Measurements from ENCODE around the gene MORN1. TPM values are rescaled to one million over a fixed set of nuclear protein-coding genes. Genes with fewer than 3 reads are reported as not detected.

Gene MORN1
- total and polyA plus RNA-seq, 9 of the 15 experiments (the other 6 are each of a cell fraction or from before 2014, with no cell fraction given), result 0.24 to 9.3 (median 4.2) TPM

DNA sequence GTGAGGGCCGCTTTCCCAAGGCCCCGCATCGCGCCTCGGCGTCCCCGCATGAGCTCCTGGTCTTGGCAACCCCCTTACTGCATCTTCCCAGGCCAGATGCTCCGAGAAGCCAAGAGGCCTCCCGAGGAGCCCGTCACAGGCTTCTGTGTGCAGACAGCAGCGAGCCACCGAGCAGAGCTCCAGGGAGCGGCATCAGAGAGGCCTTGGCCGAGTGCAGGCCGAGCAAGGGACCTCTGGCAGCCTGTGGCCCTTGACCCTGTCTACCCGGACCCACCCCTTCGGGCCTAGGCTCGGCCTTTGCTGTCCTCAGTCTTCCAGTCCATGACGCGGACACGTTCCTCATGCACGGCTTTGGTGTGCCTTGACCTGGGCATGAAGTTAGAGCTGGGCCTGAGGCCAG lies 63.5 kb downstream of the MORN1 start:
- H3K27ac ChIP-seq (ENCODE audit: extremely low read depth, low read depth, low read length), result no peak overlapping the region
- H3K4me1 ChIP-seq (replicated peaks in 1 of 2; ENCODE audit: control insufficient read depth in 2 of 2, insufficient read depth in 2 of 2, low read length in 2 of 2), result peaks cover 0 to 69% of the 10 kb centered on the region in 2 experiments; a peak in 2 of 5 replicates
- ChIA-PET POLR2A (no interaction called here), CTCF (ENCODE audit: low intra/inter-chr PET ratio) (no interaction called here)
- H3K9me3 ChIP-seq (replicated peaks; ENCODE audit: control insufficient read depth, insufficient read depth, low read depth, low read length), result no peaks in the 10 kb centered on the region
- no peaks in the 10 kb centered on the region for H3K79me2 ChIP-seq (ENCODE audit: control insufficient read depth, insufficient read depth, low read length)
- BruUV-seq (replicated peaks), result no TSS peak
- no peaks in the 10 kb centered on the region for H3K9me1 ChIP-seq (ENCODE audit: control insufficient read depth, insufficient read depth, low read length)
- peak overlapping the region in 1 of 2 experiments; percentile 64; a peak in 2 of 4 replicates for H3K9ac ChIP-seq (ENCODE audit: insufficient read depth in 1 of 2, low read depth in 2 of 2, low read length in 2 of 2)
- TF ChIP-seq CTBP1 (IDR thresholded peaks at IDR 0.05; ENCODE audit: borderline replicate concordance), result no peak
- TF ChIP-seq CEBPB (tag; IDR thresholded peaks at IDR 0.05), result no peak
- TF ChIP-seq PCBP2 (IDR thresholded peaks at IDR 0.05; ENCODE audit: low read depth, low read length, poor library complexity, severe bottlenecking), result no peak
- no peak for TF ChIP-seq ZNF282 (CRISPR knock-in tag; IDR thresholded peaks at IDR 0.05)
- no peak for TF ChIP-seq SMAD2 (IDR thresholded peaks at IDR 0.05; ENCODE audit: low read depth, low read length)
- TF ChIP-seq, protein P1, sequence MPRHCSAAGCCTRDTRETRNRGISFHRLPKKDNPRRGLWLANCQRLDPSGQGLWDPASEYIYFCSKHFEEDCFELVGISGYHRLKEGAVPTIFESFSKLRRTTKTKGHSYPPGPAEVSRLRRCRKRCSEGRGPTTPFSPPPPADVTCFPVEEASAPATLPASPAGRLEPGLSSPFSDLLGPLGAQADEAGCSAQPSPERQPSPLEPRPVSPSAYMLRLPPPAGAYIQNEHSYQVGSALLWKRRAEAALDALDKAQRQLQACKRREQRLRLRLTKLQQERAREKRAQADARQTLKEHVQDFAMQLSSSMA (CRISPR knock-in tag; IDR thresholded peaks at IDR 0.05), result no peak
- no peak for TF ChIP-seq ELF4 (CRISPR knock-in tag; IDR thresholded peaks at IDR 0.05)
- TF ChIP-seq, protein P2, sequence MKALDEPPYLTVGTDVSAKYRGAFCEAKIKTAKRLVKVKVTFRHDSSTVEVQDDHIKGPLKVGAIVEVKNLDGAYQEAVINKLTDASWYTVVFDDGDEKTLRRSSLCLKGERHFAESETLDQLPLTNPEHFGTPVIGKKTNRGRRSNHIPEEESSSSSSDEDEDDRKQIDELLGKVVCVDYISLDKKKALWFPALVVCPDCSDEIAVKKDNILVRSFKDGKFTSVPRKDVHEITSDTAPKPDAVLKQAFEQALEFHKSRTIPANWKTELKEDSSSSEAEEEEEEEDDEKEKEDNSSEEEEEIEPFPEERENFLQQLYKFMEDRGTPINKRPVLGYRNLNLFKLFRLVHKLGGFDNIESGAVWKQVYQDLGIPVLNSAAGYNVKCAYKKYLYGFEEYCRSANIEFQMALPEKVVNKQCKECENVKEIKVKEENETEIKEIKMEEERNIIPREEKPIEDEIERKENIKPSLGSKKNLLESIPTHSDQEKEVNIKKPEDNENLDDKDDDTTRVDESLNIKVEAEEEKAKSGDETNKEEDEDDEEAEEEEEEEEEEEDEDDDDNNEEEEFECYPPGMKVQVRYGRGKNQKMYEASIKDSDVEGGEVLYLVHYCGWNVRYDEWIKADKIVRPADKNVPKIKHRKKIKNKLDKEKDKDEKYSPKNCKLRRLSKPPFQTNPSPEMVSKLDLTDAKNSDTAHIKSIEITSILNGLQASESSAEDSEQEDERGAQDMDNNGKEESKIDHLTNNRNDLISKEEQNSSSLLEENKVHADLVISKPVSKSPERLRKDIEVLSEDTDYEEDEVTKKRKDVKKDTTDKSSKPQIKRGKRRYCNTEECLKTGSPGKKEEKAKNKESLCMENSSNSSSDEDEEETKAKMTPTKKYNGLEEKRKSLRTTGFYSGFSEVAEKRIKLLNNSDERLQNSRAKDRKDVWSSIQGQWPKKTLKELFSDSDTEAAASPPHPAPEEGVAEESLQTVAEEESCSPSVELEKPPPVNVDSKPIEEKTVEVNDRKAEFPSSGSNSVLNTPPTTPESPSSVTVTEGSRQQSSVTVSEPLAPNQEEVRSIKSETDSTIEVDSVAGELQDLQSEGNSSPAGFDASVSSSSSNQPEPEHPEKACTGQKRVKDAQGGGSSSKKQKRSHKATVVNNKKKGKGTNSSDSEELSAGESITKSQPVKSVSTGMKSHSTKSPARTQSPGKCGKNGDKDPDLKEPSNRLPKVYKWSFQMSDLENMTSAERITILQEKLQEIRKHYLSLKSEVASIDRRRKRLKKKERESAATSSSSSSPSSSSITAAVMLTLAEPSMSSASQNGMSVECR (CRISPR knock-in tag; IDR thresholded peaks at IDR 0.05), result no peak
- TF ChIP-seq TAF7 (tag; IDR thresholded peaks at IDR 0.05), result no peak
- TF ChIP-seq THRAP3 (IDR thresholded peaks at IDR 0.05; ENCODE audit: borderline replicate concordance), result no peak
- TF ChIP-seq ZNF436 (CRISPR knock-in tag; IDR thresholded peaks at IDR 0.05), result no peak
- no peak for TF ChIP-seq GATAD2A (IDR thresholded peaks at IDR 0.05)
- TF ChIP-seq TRIM28 (IDR thresholded peaks at IDR 0.05), result no peak
- TF ChIP-seq, protein P3, sequence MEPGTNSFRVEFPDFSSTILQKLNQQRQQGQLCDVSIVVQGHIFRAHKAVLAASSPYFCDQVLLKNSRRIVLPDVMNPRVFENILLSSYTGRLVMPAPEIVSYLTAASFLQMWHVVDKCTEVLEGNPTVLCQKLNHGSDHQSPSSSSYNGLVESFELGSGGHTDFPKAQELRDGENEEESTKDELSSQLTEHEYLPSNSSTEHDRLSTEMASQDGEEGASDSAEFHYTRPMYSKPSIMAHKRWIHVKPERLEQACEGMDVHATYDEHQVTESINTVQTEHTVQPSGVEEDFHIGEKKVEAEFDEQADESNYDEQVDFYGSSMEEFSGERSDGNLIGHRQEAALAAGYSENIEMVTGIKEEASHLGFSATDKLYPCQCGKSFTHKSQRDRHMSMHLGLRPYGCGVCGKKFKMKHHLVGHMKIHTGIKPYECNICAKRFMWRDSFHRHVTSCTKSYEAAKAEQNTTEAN (CRISPR knock-in tag; IDR thresholded peaks at IDR 0.05), result no peak
- no peak for TF ChIP-seq ZNF143 (CRISPR knock-in tag; IDR thresholded peaks at IDR 0.05)
- H3K36me3 ChIP-seq (ENCODE audit: control insufficient read depth, insufficient read depth, low read length), result no peaks in the 10 kb centered on the region
- 10% methylated on average over 22 of the region's 22 CpGs for WGBS (ENCODE audit: insufficient coverage, low coverage, missing lambda C conversion rate)
- in situ Hi-C loops (cut with MboI), result no loop called here
- ATAC-seq, result peak; percentile 41
- no peak overlapping the region for H3K4me3 ChIP-seq
- FAIRE-seq, result no peak
- H2AFZ ChIP-seq (ENCODE audit: low read depth, low read length), result no peak overlapping the region
- intact Hi-C loops (cut with micrococcal nuclease), result no loop called here
- H3K4me2 ChIP-seq (ENCODE audit: insufficient read depth, low read length), result no peak overlapping the region
- DNase-seq (ENCODE audit: extremely low read depth in 1 of 4, low spot score in 3 of 4), result no peak
- peaks cover 7% of the 10 kb centered on the region; the same call in 1 of the 2 replicates for H4K20me1 ChIP-seq (replicated peaks; ENCODE audit: control insufficient read depth, insufficient read depth, low read length)
- peaks cover 62 to 95% of the 10 kb centered on the region in 2 experiments for H3K27me3 ChIP-seq (ENCODE audit: control insufficient read depth in 2 of 2, insufficient read depth in 2 of 2, low read length in 2 of 2)

All from K562 (cell line).